ACC112 (cell line): Measurements from ENCODE around the gene ZDHHC9.

Experiments used
- H2AFZ ChIP-seq: fragments of 200-600 bp; sonication (generic); one replicate; pipeline ENCODE4 v1.6.0; 2017; ENCODE audit warnings: antibody characterized with exemption, low read length; ENCODE audit not compliant: unreplicated experiment
- H3K27ac ChIP-seq: fragments of 200-600 bp; sonication (generic); 2 replicates; pipeline ENCODE4 v1.5.1; 2014; ENCODE audit warnings: low read depth, mild to moderate bottlenecking, antibody characterized with exemption, low read length, moderate library complexity
- H3K27me3 ChIP-seq: fragments of 200-600 bp; sonication (generic); 2 replicates; pipeline ENCODE4 v1.6.1; 2014; ENCODE audit warnings: mild to moderate bottlenecking, antibody characterized with exemption, low read length, moderate library complexity, mixed read lengths; ENCODE audit not compliant: insufficient read depth
- H3K36me3 ChIP-seq: fragments of 200-600 bp; sonication (generic); 2 replicates; pipeline ENCODE4 v1.6.1; 2016; ENCODE audit warnings: mild to moderate bottlenecking, antibody characterized with exemption, low read length, moderate library complexity, mixed read lengths; ENCODE audit not compliant: insufficient read depth
- H3K4me1 ChIP-seq: fragments of 200-600 bp; sonication (generic); one replicate; pipeline ENCODE4 v1.6.1; 2016; ENCODE audit warnings: low read length, mixed read lengths; ENCODE audit not compliant: insufficient read depth, unreplicated experiment, control insufficient read depth
- H3K4me3 ChIP-seq: fragments of 200-600 bp; sonication (generic); 2 replicates; pipeline ENCODE4 v1.5.1; 2014; ENCODE audit warnings: mild to moderate bottlenecking, low read depth, low read length
- H3K79me2 ChIP-seq: fragments of 200-600 bp; sonication (generic); one replicate; pipeline ENCODE4 v1.6.0; 2016; ENCODE audit warnings: low read length; ENCODE audit not compliant: control insufficient read depth, unreplicated experiment, insufficient read depth

The ZDHHC9 gene

GRCh38 chrX:129777218-129778030 lies 66.3 kb downstream of the ZDHHC9 start:
- Histone ChIP-seq H2AFZ (no peak overlapping the region), H3K36me3 (no peaks in the 10 kb centered on the region), H3K4me3 (no peak overlapping the region), H3K4me1 (no peaks in the 10 kb centered on the region), H3K79me2 (no peaks in the 10 kb centered on the region), H3K27ac (no peak overlapping the region), H3K27me3 (no peaks in the 10 kb centered on the region)

DNA sequence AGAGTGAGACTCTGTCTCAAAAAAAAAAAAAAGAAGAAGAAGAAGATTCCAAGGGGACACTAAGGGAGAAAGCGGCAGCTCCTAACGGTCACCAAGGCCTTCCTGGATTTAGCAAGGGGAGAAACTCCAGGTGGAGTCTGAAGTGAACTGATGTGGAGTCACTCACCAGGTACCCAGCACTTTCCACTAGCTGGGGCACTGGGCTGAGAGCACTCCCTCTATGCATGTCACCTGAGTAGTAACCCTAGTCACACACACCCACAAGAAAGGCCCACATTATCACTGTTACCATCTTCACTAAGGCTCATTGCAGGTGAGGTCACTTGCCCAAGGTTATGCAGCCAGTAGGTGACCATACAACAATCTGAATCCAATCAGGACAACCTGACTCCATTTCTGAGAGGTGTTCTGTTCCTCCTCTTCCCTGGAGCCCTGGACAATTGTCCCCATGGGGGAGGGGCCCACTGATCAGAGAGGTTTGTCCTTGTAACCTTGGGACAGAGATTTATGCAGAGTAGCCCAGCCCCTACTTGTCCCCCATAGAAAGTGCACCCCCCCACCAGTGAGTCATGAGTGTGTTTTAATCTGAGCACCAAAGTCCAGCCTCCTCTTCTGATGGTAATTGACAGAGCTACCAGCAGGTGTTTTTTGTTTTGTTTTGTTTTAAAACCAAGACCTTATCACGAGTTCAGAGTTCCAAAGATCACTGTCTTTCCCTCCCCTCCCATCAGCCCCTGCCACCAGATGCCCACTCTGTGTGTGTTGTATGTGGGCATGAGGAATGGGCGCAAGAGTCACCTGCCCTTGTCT lies 69.8 kb downstream of the ZDHHC9 start:
- Histone ChIP-seq H2AFZ (no peak overlapping the region), H3K27ac (no peak overlapping the region), H3K36me3 (no peaks in the 10 kb centered on the region), H3K4me3 (no peak overlapping the region), H3K4me1 (no peaks in the 10 kb centered on the region), H3K79me2 (no peaks in the 10 kb centered on the region), H3K27me3 (no peaks in the 10 kb centered on the region)

GRCh38 chrX:129772796-129773431 lies 70.8 kb downstream of the ZDHHC9 start:
- no peaks in the 10 kb centered on the region for H3K36me3 ChIP-seq
- H3K79me2 ChIP-seq, result no peaks in the 10 kb centered on the region
- no peak overlapping the region for H2AFZ ChIP-seq
- H3K27me3 ChIP-seq, result no peaks in the 10 kb centered on the region
- no peak overlapping the region for H3K4me3 ChIP-seq
- no peak overlapping the region for H3K27ac ChIP-seq
- no peaks in the 10 kb centered on the region for H3K4me1 ChIP-seq

DNA sequence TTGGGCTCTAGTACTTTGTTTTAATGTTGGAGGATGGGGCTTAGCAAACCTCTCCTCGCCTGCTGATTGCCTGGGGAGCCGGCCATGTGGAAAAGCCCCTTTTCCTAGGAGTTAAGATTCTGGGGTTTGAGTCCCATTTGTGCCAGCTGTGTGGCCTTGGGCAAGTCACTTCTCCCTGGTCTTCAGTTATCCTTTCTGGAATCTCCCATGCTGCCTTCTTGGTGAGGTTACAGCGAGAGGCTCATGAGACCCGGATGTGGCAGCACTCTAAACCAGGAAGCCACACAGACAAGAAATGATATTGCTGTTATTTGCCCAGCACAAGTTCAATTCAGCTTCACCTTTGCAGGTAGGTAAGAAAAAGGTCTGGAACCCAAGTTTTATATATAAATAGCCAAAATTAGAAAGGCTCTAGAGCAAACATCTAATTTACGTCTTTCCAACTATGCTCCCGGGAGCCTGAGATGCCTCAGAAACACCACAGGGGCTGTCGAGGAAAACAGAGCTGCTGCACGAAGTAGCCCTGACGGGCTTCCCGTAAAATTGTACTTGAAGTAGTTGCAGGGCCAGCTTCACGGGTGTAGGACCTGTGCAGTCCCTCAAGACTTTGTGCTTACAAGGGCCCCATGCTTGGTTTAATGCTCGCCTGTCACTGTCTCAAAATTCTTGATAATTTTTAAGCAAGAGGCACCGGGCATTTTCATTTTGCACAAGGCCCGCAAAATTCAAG lies 72.3 kb downstream of the ZDHHC9 start:
- Histone ChIP-seq H3K4me1 (no peaks in the 10 kb centered on the region), H3K4me3 (no peak overlapping the region), H3K27ac (no peak overlapping the region), H2AFZ (no peak overlapping the region), H3K27me3 (no peaks in the 10 kb centered on the region), H3K36me3 (no peaks in the 10 kb centered on the region), H3K79me2 (no peaks in the 10 kb centered on the region)

DNA sequence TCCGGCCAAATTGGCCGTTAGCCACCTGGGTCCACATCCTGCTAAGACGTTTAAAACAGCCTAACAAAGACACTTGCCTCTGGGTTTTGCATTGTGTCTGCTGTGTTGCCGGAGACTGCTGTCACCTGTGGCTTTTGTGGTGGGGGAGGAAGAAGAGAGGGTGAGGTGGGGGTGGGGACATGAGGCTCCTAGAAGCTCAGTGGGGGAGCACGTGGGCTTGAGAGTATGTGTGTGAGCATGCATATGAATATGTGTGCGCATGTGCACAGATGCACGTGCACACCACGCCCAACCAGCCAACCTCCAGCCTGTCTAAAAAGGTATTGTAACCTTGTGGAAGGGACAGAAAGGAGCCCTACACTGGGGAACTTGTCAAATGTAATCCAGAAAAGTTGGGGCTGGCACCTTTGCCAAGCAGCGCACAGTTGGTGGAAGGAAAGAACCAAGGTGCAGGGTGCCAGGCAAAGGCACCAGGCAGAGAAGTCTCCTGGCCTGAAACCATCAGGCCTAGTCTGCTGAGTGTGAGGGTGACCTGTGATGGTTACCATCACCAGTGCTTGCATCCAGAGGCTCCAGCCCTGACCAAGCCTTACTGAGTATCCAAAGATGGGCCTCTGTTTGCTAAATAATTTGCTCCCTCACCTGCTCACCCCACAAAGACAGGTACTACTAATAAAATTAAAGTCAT lies 74.1 kb downstream of the ZDHHC9 start:
- Histone ChIP-seq H3K4me1 (no peaks in the 10 kb centered on the region), H3K79me2 (no peaks in the 10 kb centered on the region), H3K27me3 (no peaks in the 10 kb centered on the region), H3K36me3 (no peaks in the 10 kb centered on the region), H3K4me3 (no peak overlapping the region), H3K27ac (no peak overlapping the region), H2AFZ (no peak overlapping the region)

DNA sequence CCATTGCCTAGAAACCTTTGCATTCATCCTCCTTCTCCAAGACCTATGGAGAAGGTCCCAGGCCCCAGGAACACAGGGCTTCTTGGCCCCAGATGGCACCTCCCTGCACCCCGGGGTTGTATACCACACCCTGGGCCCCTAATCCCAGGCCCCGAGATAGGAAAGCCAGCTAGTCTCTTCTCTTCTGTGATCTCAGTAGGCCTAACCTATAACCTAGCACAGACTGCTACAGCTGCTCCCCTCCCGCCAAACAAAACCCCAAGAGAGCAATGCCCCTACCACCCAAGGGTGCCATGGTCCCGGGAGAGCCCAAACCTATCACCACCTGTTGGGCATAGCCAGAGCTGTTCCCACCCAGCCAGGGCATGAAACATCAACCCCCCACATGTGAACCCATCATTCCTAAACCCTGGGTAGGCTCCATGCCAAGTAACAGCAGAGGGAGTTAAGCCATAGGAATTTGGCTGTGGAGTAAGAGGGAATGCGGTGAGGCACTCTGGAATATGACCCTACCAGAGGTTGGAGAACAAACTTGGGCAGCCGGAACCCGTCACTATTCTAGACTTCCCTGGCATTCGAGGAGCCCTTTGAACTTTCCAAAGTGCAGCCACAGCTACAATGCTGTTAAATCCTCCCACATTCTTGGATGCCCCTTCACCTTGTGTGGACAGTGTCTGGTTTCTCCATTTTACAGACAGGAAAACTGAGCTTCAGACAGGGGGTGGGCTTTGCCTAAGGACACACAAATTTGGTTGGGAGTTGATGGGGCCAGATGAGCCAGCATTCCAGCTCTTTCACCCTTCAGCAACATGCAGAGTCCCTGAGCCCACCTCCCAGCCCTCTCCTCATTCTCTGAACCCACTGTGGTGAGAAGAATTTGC lies 74.9 kb downstream of the ZDHHC9 start:
- H3K4me1 ChIP-seq, result no peaks in the 10 kb centered on the region
- no peaks in the 10 kb centered on the region for H3K79me2 ChIP-seq
- H3K36me3 ChIP-seq, result no peaks in the 10 kb centered on the region
- H2AFZ ChIP-seq, result no peak overlapping the region
- H3K27ac ChIP-seq, result no peak overlapping the region
- H3K4me3 ChIP-seq, result no peak overlapping the region
- H3K27me3 ChIP-seq, result no peaks in the 10 kb centered on the region

DNA sequence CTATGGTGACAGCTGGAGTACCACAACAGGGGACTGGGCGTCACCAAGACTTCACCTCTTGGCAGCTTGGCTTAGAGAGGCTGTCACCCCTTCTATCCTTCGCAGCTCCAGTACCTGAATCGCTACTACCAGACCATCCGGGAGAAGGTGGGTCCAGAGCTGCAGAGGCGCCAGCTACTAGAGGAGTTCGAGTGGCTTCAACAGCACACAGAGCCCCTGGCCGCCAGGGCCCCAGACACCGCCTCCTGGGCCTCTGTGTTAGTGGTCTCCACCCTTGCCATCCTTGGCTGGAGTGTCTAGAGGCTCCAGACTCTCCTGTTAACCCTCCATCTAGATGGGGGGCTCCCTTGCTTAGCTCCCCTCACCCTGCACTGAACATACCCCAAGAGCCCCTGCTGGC lies 75.5 kb downstream of the ZDHHC9 start:
- Histone ChIP-seq H3K27ac (no peak overlapping the region), H3K27me3 (no peaks in the 10 kb centered on the region), H2AFZ (no peak overlapping the region), H3K4me1 (no peaks in the 10 kb centered on the region), H3K4me3 (no peak overlapping the region), H3K36me3 (no peaks in the 10 kb centered on the region), H3K79me2 (no peaks in the 10 kb centered on the region)

- Histone ChIP-seq H3K79me2 (no peaks in the 10 kb centered on the region), H3K4me1 (no peaks in the 10 kb centered on the region), H2AFZ (no peak overlapping the region), H3K27ac (no peak overlapping the region), H3K4me3 (no peak overlapping the region), H3K36me3 (no peaks in the 10 kb centered on the region), H3K27me3 (no peaks in the 10 kb centered on the region)
Measured at GRCh38 chrX:129763666-129764065, 80.0 kb downstream of the ZDHHC9 start.

GRCh38 chrX:129762448-129762847 lies 81.2 kb downstream of the ZDHHC9 start:
- Histone ChIP-seq H3K4me1 (no peaks in the 10 kb centered on the region), H3K27me3 (no peaks in the 10 kb centered on the region), H2AFZ (no peak overlapping the region), H3K4me3 (no peak overlapping the region), H3K27ac (no peak overlapping the region), H3K36me3 (no peaks in the 10 kb centered on the region), H3K79me2 (no peaks in the 10 kb centered on the region)
